H1 (cell line): ENCODE results near the gene BLOC1S4. TPM values are rescaled to one million over a fixed set of nuclear protein-coding genes. Genes with fewer than 3 reads are reported as not detected.

Experiments
- CTCF ChIA-PET: fragments of 300-600 bp; sonication (Branson Sonifier 250); formaldehyde crosslinking; loops from one replicate; lab custom pipeline; 2021; ENCODE audit not compliant: partially characterized antibody; lab: Charles Lee
- POLR2A ChIA-PET: fragments of 300-600 bp; sonication (Branson Sonifier 250); formaldehyde crosslinking; loops from one replicate; lab custom pipeline; 2021; ENCODE audit warnings: inconsistent platforms; ENCODE audit not compliant: partially characterized antibody; lab: Charles Lee
- DNase-seq, 2 experiments: peaks; one replicate each; pipeline versions ENCODE4 v3.0.0 to v3.0.0-alpha.2; 2010 to 2022; ENCODE audit warnings: low spot score in 2 of 2, low read depth in 1 of 2, mixed read lengths in 1 of 2
- FAIRE-seq: peaks from 2 replicates; lab custom pipeline; 2011; peaks lifted over from hg19 to GRCh38; lab: Jason Lieb, UNC
- H2AFZ ChIP-seq: 2 replicates; pipeline ENCODE4 v1.8.1; 2012; ENCODE audit warnings: low read length, inconsistent platforms
- H2AK5ac ChIP-seq: 2 replicates; pipeline ENCODE4 v1.6.1; 2013; ENCODE audit warnings: low read depth, low read length
- H2BK120ac ChIP-seq: replicated peaks from 2 replicates; pipeline ENCODE3; 2013; ENCODE audit warnings: low read depth, low read length, inconsistent platforms
- H2BK12ac ChIP-seq: 2 replicates; pipeline ENCODE4 v1.6.1; 2013; ENCODE audit warnings: low read depth, low read length
- H2BK15ac ChIP-seq: 2 replicates; pipeline ENCODE4 v1.6.1; 2013; ENCODE audit warnings: low read length
- H2BK20ac ChIP-seq: 2 replicates; pipeline ENCODE4 v1.6.1; 2013; ENCODE audit warnings: low read length
- H2BK5ac ChIP-seq: 2 replicates; pipeline ENCODE4 v1.6.1; 2013; ENCODE audit warnings: low read depth, low read length
- H3K14ac ChIP-seq: 2 replicates; pipeline ENCODE4 v1.6.1; 2013; ENCODE audit warnings: inconsistent platforms; ENCODE audit not compliant: insufficient read length
- H3K18ac ChIP-seq: 2 replicates; pipeline ENCODE4 v1.6.1; 2013; ENCODE audit warnings: low read length; ENCODE audit errors: extremely low read depth
- H3K23ac ChIP-seq: 2 replicates; pipeline ENCODE4 v1.6.1; 2013; ENCODE audit warnings: inconsistent platforms; ENCODE audit not compliant: insufficient read length
- H3K23me2 ChIP-seq: 2 replicates; pipeline ENCODE4 v1.6.1; 2013; ENCODE audit warnings: low read depth, low read length
- H3K27ac ChIP-seq: 2 replicates; pipeline ENCODE4 v1.6.1; 2011; ENCODE audit warnings: low read depth, low read length, inconsistent platforms
- H3K27me3 ChIP-seq, 4 experiments: replicated peaks in 1 of 4; 1 replicate in 1 of 4; 2 replicates in 3 of 4; pipeline versions ENCODE4 v1.6.1 to v1.8.1; 2011 to 2013; ENCODE audit warnings: low read length in 3 of 4, mild to moderate bottlenecking in 3 of 4, inconsistent platforms in 2 of 4, mixed read lengths in 2 of 4, moderate library complexity in 1 of 4; ENCODE audit not compliant: control insufficient read depth in 3 of 4, insufficient read depth in 3 of 4; ENCODE audit errors: extremely low read depth in 1 of 4
- H3K36me3 ChIP-seq, 4 experiments: 2 replicates each; pipeline versions ENCODE4 v1.6.1 to v1.8.1; 2011 to 2013; ENCODE audit warnings: mild to moderate bottlenecking in 4 of 4, low read length in 3 of 4, moderate library complexity in 2 of 4, control low read depth in 1 of 4, inconsistent platforms in 1 of 4; ENCODE audit not compliant: insufficient read depth in 4 of 4, control insufficient read depth in 2 of 4
- H3K4ac ChIP-seq: replicated peaks from 2 replicates; pipeline ENCODE3; 2013; ENCODE audit warnings: low read length, low read depth, mixed read lengths, inconsistent platforms; ENCODE audit not compliant: insufficient read length
- H3K4me1 ChIP-seq, 4 experiments: replicated peaks in 1 of 4; 1 replicate in 1 of 4; 2 replicates in 3 of 4; pipeline versions ENCODE4 v1.6.1 to v1.8.1; 2011 to 2013; ENCODE audit warnings: low read length in 3 of 4, inconsistent platforms in 2 of 4, mixed read lengths in 1 of 4; ENCODE audit not compliant: insufficient read depth in 4 of 4, control insufficient read depth in 3 of 4
- H3K4me2 ChIP-seq, 2 experiments: 2 replicates each; pipeline versions ENCODE4 v1.6.1 to v1.8.1; 2011 to 2013; ENCODE audit warnings: low read depth in 2 of 2, low read length in 2 of 2, control low read depth in 1 of 2, inconsistent platforms in 1 of 2, mild to moderate bottlenecking in 1 of 2; ENCODE audit not compliant: insufficient read depth in 1 of 2
- H3K4me3 ChIP-seq, 4 experiments: fragments of 200-600, 300-600 bp in 1 of 4; sonication (generic), shearing (Covaris generic), sonication (Bioruptor Twin) in 1 of 4; 2 replicates each; pipeline versions ENCODE4 v1.5.1 to v1.8.1; 2011 to 2016; ENCODE audit warnings: low read length in 4 of 4, low read depth in 3 of 4, control low read depth in 2 of 4, inconsistent platforms in 2 of 4, mild to moderate bottlenecking in 2 of 4, mixed read lengths in 1 of 4, moderate library complexity in 1 of 4; ENCODE audit not compliant: insufficient read depth in 2 of 4; ENCODE audit errors: extremely low read depth in 1 of 4
- H3K56ac ChIP-seq: replicated peaks from 2 replicates; pipeline ENCODE3; 2013; ENCODE audit warnings: low read depth, mild to moderate bottlenecking, mixed read lengths, low read length, inconsistent platforms; ENCODE audit not compliant: insufficient read length
- H3K79me1 ChIP-seq: 2 replicates; pipeline ENCODE4 v1.6.1; 2013; ENCODE audit warnings: low read depth, low read length, control low read depth
- H3K79me2 ChIP-seq, 2 experiments: 2 replicates each; pipeline versions ENCODE4 v1.6.1 to v1.8.1; 2012 to 2013; ENCODE audit warnings: low read length in 2 of 2, mild to moderate bottlenecking in 2 of 2, inconsistent platforms in 1 of 2; ENCODE audit not compliant: insufficient read depth in 2 of 2, control insufficient read depth in 1 of 2
- H3K9ac ChIP-seq, 4 experiments: replicated peaks in 1 of 4; 1 replicate in 1 of 4; 2 replicates in 3 of 4; pipeline versions ENCODE4 v1.6.1 to v1.8.1; 2011 to 2013; ENCODE audit warnings: low read depth in 3 of 4, low read length in 3 of 4, control low read depth in 2 of 4, mild to moderate bottlenecking in 2 of 4, moderate library complexity in 2 of 4, inconsistent platforms in 1 of 4; ENCODE audit errors: extremely low read depth in 1 of 4
- H3K9me3 ChIP-seq, 2 experiments: 2 replicates each; pipeline versions ENCODE4 v1.6.1 to v1.8.1; 2012 to 2013; ENCODE audit warnings: mild to moderate bottlenecking in 2 of 2, moderate library complexity in 2 of 2, control low read depth in 1 of 2, inconsistent platforms in 1 of 2, low read depth in 1 of 2, low read length in 1 of 2, mixed read lengths in 1 of 2; ENCODE audit not compliant: insufficient read depth in 2 of 2
- H4K20me1 ChIP-seq, 2 experiments: replicated peaks in 1 of 2; 2 replicates each; pipeline versions ENCODE3 to v1.8.1; 2011 to 2013; ENCODE audit warnings: inconsistent platforms in 2 of 2, low read length in 2 of 2, mild to moderate bottlenecking in 1 of 2; ENCODE audit not compliant: insufficient read depth in 2 of 2, control insufficient read depth in 1 of 2
- H4K5ac ChIP-seq: 2 replicates; pipeline ENCODE4 v1.6.1; 2013; ENCODE audit warnings: low read length, low read depth, mixed read lengths, inconsistent platforms; ENCODE audit not compliant: insufficient read length
- H4K8ac ChIP-seq: 2 replicates; pipeline ENCODE4 v1.8.0; 2013; ENCODE audit warnings: mild to moderate bottlenecking, moderate library complexity, low read length, inconsistent platforms; ENCODE audit not compliant: insufficient read depth; ENCODE audit errors: extremely low read depth
- H4K91ac ChIP-seq: replicated peaks from 2 replicates; pipeline ENCODE3; 2013; ENCODE audit warnings: low read length, mixed read lengths, inconsistent platforms; ENCODE audit not compliant: insufficient read length
- BRCA1 ChIP-seq: IDR thresholded peaks from 2 replicates; pipeline ENCODE4 v1.6.1; 2012; ENCODE audit warnings: low read depth, low read length, improper control_type of control experiment
- CBX8 ChIP-seq: fragments of 300-800, 300-1000 bp; sonication (generic); IDR thresholded peaks from 2 replicates; pipeline ENCODE4 v1.7.1; 2016; ENCODE audit warnings: low read depth, low read length, borderline replicate concordance
- CHD2 ChIP-seq: IDR thresholded peaks from 2 replicates; pipeline ENCODE4 v1.6.1; 2012; ENCODE audit warnings: low read length, improper control_type of control experiment
- GTF2F1 ChIP-seq: IDR thresholded peaks from 2 replicates; pipeline ENCODE4 v1.6.1; 2012; ENCODE audit warnings: low read depth, low read length, improper control_type of control experiment, borderline replicate concordance
- HDAC2 ChIP-seq, 2 experiments: fragments of 300-600 bp in 1 of 2; sonication (generic) in 1 of 2; IDR thresholded peaks; 2 replicates each; pipeline ENCODE4 v1.6.1; 2011 to 2012; ENCODE audit warnings: low read depth in 2 of 2, low read length in 2 of 2, mild to moderate bottlenecking in 2 of 2, moderate library complexity in 2 of 2, borderline replicate concordance in 1 of 2, inconsistent platforms in 1 of 2
- TAF1 ChIP-seq: IDR thresholded peaks from 2 replicates; pipeline ENCODE4 v1.6.1; 2011; ENCODE audit warnings: mild to moderate bottlenecking, low read depth, low read length
- TCF12 ChIP-seq: IDR thresholded peaks from 2 replicates; pipeline ENCODE4 v1.6.1; 2011; ENCODE audit warnings: low read depth, mild to moderate bottlenecking, low read length
- WGBS, 2 experiments: shearing (Covaris generic) in 1 of 2; methylation state at CpG; one replicate each; pipeline versions ENCODE4 v1.1.6 to v1.1.7; 2013 to 2015; ENCODE audit warnings: low lambda C conversion rate in 2 of 2, mixed read lengths in 2 of 2, inconsistent platforms in 1 of 2, low coverage in 1 of 2, missing lambda C conversion rate in 1 of 2; ENCODE audit not compliant: insufficient replicate concordance in 2 of 2, insufficient coverage in 1 of 2, insufficient read length in 1 of 2; ENCODE audit errors: extremely low coverage in 1 of 2, missing lambda C conversion rate in 1 of 2; 5-methylcytosine and 5-hydroxymethylcytosine counted together
- polyA plus RNA-seq, 7 experiments: library from polyadenylated mRNA; depleted of rRNA in 3 of 7; stranded (reverse) in 5 of 7; unstranded in 2 of 7; fragments of >200 nt in 5 of 7; fragments of 200-250 nt in 2 of 7; gene quantifications; 1 replicate in 5 of 7; 2 replicates in 1 of 7; 4 replicates in 1 of 7; pipeline versions ENCODE4 v1.2.1 to v1.2.3, GENCODE V29; 2011 to 2013; ENCODE audit warnings: missing spikeins in 2 of 7, mixed read lengths in 2 of 7
- total RNA-seq: library from RNA; stranded (reverse); fragmentation: NEBNext Ultra II Directional; extraction: Animal tissue kit (Norgen Biotek cat#: 25700); gene quantifications from 2 replicates; pipeline ENCODE4 v1.2.1, GENCODE V29; 2021

Gene BLOC1S4
- total and polyA plus RNA-seq, 2 of the 8 experiments (the other 6 are each of a cell fraction or from before 2014, with no cell fraction given) = 19.1 to 27.8 TPM

- H3K27ac ChIP-seq = no peak overlapping the region
Observed at GRCh38 chr4:6694177-6694901, 21.6 kb upstream of the BLOC1S4 start.

More at GRCh38 chr4:6694177-6694901, 21.6 kb upstream of the BLOC1S4 start:
- Histone ChIP-seq H2AK5ac (no peak overlapping the region), H3K27me3 (no peaks in the 10 kb centered on the region), H3K4ac (no peak overlapping the region), H2BK20ac (no peak overlapping the region), H3K23me2 (no peaks in the 10 kb centered on the region; the same call in 1 of the 2 replicates), H3K4me1 (peaks cover 0 to 11% (median 10%) of the 10 kb centered on the region in 4 experiments; a peak in 6 of 7 replicates), H3K4me3 (no peak overlapping the region), H2BK15ac (no peak overlapping the region), H4K8ac (no peak overlapping the region), H3K23ac (no peak overlapping the region), H4K91ac (no peak overlapping the region), H3K36me3 (no peaks in the 10 kb centered on the region), H3K9me3 (no peaks in the 10 kb centered on the region), H3K56ac (no peak overlapping the region), H3K79me1 (peaks cover 1% of the 10 kb centered on the region; the same call in 1 of the 2 replicates), H3K18ac (no peak overlapping the region), H3K4me2 (no peak overlapping the region), H2BK12ac (0 out of 2 replicates have a peak overlapping the region, but pooled peaks have one; percentile 27), H3K9ac (no peak overlapping the region), H2BK120ac (no peak overlapping the region), H2AFZ (no peak overlapping the region), H2BK5ac (no peak overlapping the region; the same call in 1 of the 2 replicates), H3K14ac (no peak overlapping the region), H4K20me1 (peaks cover 0 to 2% of the 10 kb centered on the region in 2 experiments), H4K5ac (no peak overlapping the region), H3K79me2 (no peaks in the 10 kb centered on the region)
- TF ChIP-seq GTF2F1 (no peak), TCF12 (no peak), TAF1 (no peak), CBX8 (no peak), CHD2 (no peak), HDAC2 (IDR thresholded peaks at IDR 0.05; ENCODE audit: borderline replicate concordance in 1 of 2, low read depth in 2 of 2, low read length in 2 of 2) (no peak), BRCA1 (no peak)
- POLR2A ChIA-PET = interaction anchor here (1.2 kb wide), 1 partner anchor 9 kb away, joined by 4 read pairs; no protein-coding TSS in a partner anchor
- CTCF ChIA-PET = interaction anchor here (0.8 to 2.5 kb wide), 5 partner anchors 9 to 23 kb away, joined by 3 to 9 read pairs (median 4); partner anchors contain the start of gene MRFAP1L1
- DNase-seq (no peak), FAIRE-seq (no peak)
- 78% methylated on average over 15 of the region's 16 CpGs; no CpG with 5 or more reads in 1 of the 2 experiments for WGBS, 2 experiments
